ENCODE measurements around the gene RGS6.

DNA sequence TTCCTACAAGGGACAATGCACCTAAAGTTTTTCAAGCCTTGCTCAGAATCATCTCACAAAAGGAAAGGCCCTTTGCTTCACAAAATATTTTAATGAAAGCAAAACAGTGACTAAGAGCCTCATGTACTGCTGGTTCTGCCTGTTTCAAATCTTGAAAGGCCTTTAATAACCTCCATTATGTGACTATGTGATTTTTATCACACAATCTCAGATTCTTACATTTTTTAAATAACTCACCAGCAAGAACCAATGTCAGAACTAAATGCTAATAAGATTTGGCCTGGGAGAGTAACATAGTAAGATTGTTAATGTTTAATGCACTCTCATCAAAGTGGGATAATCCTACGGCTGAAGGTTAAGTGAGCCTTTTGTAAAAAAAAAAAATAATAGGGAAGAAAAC, 378.9 kb downstream of the RGS6 start:
- TF ChIP-seq, protein P1, sequence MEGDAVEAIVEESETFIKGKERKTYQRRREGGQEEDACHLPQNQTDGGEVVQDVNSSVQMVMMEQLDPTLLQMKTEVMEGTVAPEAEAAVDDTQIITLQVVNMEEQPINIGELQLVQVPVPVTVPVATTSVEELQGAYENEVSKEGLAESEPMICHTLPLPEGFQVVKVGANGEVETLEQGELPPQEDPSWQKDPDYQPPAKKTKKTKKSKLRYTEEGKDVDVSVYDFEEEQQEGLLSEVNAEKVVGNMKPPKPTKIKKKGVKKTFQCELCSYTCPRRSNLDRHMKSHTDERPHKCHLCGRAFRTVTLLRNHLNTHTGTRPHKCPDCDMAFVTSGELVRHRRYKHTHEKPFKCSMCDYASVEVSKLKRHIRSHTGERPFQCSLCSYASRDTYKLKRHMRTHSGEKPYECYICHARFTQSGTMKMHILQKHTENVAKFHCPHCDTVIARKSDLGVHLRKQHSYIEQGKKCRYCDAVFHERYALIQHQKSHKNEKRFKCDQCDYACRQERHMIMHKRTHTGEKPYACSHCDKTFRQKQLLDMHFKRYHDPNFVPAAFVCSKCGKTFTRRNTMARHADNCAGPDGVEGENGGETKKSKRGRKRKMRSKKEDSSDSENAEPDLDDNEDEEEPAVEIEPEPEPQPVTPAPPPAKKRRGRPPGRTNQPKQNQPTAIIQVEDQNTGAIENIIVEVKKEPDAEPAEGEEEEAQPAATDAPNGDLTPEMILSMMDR (IDR thresholded peaks at IDR 0.05), result no peak
- TF ChIP-seq POLR2A (IDR thresholded peaks at IDR 0.05), result no peak
